Measurements from ENCODE around the gene CAPN14.

DNA sequence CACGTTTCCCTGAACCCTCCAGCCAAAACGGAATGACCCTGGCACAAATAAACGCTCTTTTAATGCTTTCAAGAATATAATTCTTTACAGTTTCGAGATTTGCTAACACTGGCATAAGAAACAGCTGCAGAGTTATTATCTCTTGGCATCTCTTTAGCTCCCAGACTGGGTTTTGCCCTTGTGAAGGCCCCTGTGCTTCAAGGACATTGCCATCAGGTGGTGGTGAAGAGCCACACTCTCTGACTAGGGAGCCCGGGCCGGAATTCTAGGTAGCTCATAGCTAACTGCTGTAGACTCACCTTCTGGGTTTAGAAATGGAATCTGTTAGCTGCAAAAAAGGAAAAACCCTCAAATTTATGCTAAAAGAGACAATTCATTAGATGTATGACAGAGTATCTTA, 65.8 kb downstream of the CAPN14 start:
- no peak for TF ChIP-seq POLR2AphosphoS5 (IDR thresholded peaks at IDR 0.05)
- TF ChIP-seq, protein P1, sequence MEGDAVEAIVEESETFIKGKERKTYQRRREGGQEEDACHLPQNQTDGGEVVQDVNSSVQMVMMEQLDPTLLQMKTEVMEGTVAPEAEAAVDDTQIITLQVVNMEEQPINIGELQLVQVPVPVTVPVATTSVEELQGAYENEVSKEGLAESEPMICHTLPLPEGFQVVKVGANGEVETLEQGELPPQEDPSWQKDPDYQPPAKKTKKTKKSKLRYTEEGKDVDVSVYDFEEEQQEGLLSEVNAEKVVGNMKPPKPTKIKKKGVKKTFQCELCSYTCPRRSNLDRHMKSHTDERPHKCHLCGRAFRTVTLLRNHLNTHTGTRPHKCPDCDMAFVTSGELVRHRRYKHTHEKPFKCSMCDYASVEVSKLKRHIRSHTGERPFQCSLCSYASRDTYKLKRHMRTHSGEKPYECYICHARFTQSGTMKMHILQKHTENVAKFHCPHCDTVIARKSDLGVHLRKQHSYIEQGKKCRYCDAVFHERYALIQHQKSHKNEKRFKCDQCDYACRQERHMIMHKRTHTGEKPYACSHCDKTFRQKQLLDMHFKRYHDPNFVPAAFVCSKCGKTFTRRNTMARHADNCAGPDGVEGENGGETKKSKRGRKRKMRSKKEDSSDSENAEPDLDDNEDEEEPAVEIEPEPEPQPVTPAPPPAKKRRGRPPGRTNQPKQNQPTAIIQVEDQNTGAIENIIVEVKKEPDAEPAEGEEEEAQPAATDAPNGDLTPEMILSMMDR (IDR thresholded peaks at IDR 0.05): no peak

Data from upper lobe of left lung (tissue), 4 donors.